Measurements from ENCODE around the gene TYW1.
"Not testable (repeated sequence)": the region's sequence is repeated elsewhere in the genome, so short reads cannot be mapped to it uniquely, and the experiment has no call there.

GRCh38 chr7:67229018-67229417 is 232.4 kb downstream of the TYW1 start:
- TF ChIP-seq CTCF, POLR2A (IDR thresholded peaks at IDR 0.05): not testable (repeated sequence)
